Natural killer cell treated with Interleukin-12 subunit alpha and Interleukin-12 subunit beta and Interleukin-15 and Interleukin-18, amount 100 ng/mL, for 72 hours (primary cell): ENCODE data around the gene NOL9. TPM values are rescaled to one million over a fixed set of nuclear protein-coding genes. Genes with fewer than 3 reads are reported as not detected.
A peak's percentile ranks its signal among the peaks of the same experiment; 100 is the strongest.
"Not testable (repeated sequence)": the region's sequence is repeated elsewhere in the genome, so short reads cannot be mapped to it uniquely, and the experiment has no call there.

ENCODE experiments used
- ATAC-seq, 2 donors: fragments of 150-1000 bp; cut with Tn5 transposase in 1 of 2; sonication (Bioruptor Pico), chemical (Tn5 transposase) in 1 of 2; 2 replicates each; pipeline ENCODE4 v1.10.0; 2021
- DNase-seq: peaks from one replicate; pipeline ENCODE4 v3.0.0; 2022; ENCODE audit warnings: low spot score
- H3K27ac Mint-ChIP-seq, 2 donors: 1 replicate in 1 of 2; 2 replicates in 1 of 2; pipeline ENCODE4 v1.8.0; 2022; ENCODE audit warnings: mixed read lengths in 2 of 2, mild to moderate bottlenecking in 1 of 2, moderate library complexity in 1 of 2
- H3K27me3 Mint-ChIP-seq, 2 donors: 1 replicate in 1 of 2; 2 replicates in 1 of 2; pipeline ENCODE4 v1.8.0; 2022; ENCODE audit warnings: mixed read lengths in 2 of 2
- H3K36me3 Mint-ChIP-seq: one replicate; pipeline ENCODE4 v1.8.0; 2022; ENCODE audit warnings: mixed read lengths
- H3K4me1 Mint-ChIP-seq, 2 donors: 1 replicate in 1 of 2; 2 replicates in 1 of 2; pipeline ENCODE4 v1.8.0; 2022; ENCODE audit warnings: low read depth in 2 of 2, mixed read lengths in 2 of 2, mild to moderate bottlenecking in 1 of 2
- H3K4me3 Mint-ChIP-seq: one replicate; pipeline ENCODE4 v1.8.0; 2022; ENCODE audit warnings: mixed read lengths
- H3K9me3 Mint-ChIP-seq: 2 replicates; pipeline ENCODE4 v1.8.0; 2022; ENCODE audit warnings: mixed read lengths
- total RNA-seq, 2 donors: library from RNA; stranded (reverse); gene quantifications; one replicate each; pipeline ENCODE4 v1.2.3, GENCODE V29; 2022

NOL9 gene
- total RNA-seq, 2 donors from 2014 or later, result 41.6 to 80.5 TPM

DNA sequence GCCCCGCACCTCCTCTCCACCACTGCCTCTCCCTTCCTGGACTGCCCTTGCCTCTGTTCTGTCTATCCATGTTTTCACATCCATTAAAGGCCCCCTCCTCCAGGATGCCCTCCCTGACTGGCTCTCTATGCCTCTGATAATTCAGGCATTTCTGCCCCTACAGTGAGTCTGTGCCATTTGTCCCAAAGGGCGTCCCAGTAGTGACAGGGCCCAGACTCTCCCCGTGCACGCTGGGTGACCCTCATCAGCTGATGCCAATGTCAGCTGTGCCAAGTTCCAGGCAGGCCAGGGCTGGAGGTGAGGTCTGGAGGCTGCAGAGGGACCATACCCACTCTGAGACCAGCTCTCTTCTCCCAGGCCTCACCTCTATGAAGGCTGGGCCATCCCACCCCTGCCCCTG lies 59.7 kb downstream of the NOL9 start:
- no peak for ATAC-seq
- no peak overlapping the region for H3K27ac Mint-ChIP-seq
- no peaks in the 10 kb centered on the region for H3K36me3 Mint-ChIP-seq
- H3K4me3 Mint-ChIP-seq, result no peak overlapping the region
- H3K27me3 Mint-ChIP-seq, result peaks cover 10 to 14% of the 10 kb centered on the region in 2 donors
- H3K4me1 Mint-ChIP-seq, result peaks cover 5 to 8% of the 10 kb centered on the region in 2 donors
- no peak for DNase-seq
- H3K9me3 Mint-ChIP-seq, result no peaks in the 10 kb centered on the region

DNA sequence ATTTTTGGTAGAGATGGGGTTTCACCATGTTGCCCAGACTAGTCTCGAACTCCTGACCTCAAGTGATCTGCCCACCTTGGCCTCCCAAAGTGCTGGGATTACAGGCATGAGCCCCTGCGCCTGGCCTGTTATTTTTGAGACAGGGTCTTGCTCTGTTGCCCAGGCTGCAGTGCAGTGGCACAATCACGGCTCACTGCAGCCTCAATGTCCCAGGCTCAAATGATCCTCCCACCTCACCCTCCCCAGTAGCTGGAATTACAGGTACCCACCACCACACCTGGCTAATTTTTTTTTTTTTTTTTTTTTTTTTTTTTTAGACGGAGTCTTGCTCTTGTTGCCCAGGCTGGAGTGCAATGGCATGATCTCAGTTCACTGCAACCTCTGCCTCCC lies 60.5 kb downstream of the NOL9 start:
- H3K4me1 Mint-ChIP-seq, H3K9me3 Mint-ChIP-seq, H3K4me3 Mint-ChIP-seq, H3K36me3 Mint-ChIP-seq, ATAC-seq, DNase-seq, H3K27ac Mint-ChIP-seq: not testable (repeated sequence)
- peaks cover 10 to 11% of the 10 kb centered on the region in 2 donors for H3K27me3 Mint-ChIP-seq

DNA sequence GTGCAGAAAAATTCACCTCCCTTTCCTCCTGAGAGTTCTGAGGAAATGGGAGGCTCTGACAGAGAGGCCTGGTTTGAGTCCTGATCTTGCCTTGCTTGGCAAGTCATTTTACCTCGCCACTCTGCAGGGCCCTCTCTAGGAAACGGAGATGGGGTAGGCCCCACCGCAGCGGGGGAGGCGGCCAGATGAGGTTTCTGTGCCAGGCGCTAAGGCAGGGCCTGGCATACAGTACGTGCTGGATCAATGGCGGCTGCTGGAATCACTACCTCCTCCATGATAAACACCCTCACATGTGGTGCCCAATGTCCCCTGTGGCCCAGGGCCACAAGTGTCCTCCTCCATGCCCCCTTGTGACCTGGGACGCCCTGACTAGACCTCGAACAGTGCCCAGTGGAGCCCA lies 62.3 kb downstream of the NOL9 start:
- ATAC-seq, result no peak
- Mint-ChIP-seq H3K36me3 (no peaks in the 10 kb centered on the region), H3K4me3 (peak overlapping the region; percentile 72), H3K27ac (peak overlapping the region; percentile 0 to 60), H3K9me3 (no peaks in the 10 kb centered on the region), H3K27me3 (peaks cover 10 to 14% of the 10 kb centered on the region in 2 donors), H3K4me1 (peaks cover 5 to 8% of the 10 kb centered on the region in 2 donors)
- DNase-seq, result no peak

- Mint-ChIP-seq H3K27me3 (peaks cover 10 to 15% of the 10 kb centered on the region in 2 donors), H3K27ac (peak within 1 kb of the TSS; percentile 0 to 60), H3K4me3 (peak within 1 kb of the TSS; percentile 72), H3K4me1 (peaks cover 6 to 8% of the 10 kb centered on the region in 2 donors), H3K9me3 (no peaks in the 10 kb centered on the region), H3K36me3 (no peaks in the 10 kb centered on the region)
- DNase-seq (no peak), ATAC-seq (no peak)
Measured at GRCh38 chr1:6491480-6491962, 62.8 kb downstream of the NOL9 start, which contains the start of gene PLEKHG5. TSS of gene PLEKHG5 (minus strand) at chr1:6491667. CDS start at chr1:6477571, 14,096 bp downstream.

- Mint-ChIP-seq H3K27ac (peak overlapping the region; percentile 0 to 60), H3K9me3 (no peaks in the 10 kb centered on the region), H3K4me1 (peaks cover 8 to 11% of the 10 kb centered on the region in 2 donors), H3K36me3 (no peaks in the 10 kb centered on the region), H3K4me3 (peak overlapping the region; percentile 72), H3K27me3 (peaks cover 10 to 20% of the 10 kb centered on the region in 2 donors)
- DNase-seq, result no peak
- no peak for ATAC-seq
Measured at GRCh38 chr1:6491081-6491449, 63.2 kb downstream of the NOL9 start.

DNA sequence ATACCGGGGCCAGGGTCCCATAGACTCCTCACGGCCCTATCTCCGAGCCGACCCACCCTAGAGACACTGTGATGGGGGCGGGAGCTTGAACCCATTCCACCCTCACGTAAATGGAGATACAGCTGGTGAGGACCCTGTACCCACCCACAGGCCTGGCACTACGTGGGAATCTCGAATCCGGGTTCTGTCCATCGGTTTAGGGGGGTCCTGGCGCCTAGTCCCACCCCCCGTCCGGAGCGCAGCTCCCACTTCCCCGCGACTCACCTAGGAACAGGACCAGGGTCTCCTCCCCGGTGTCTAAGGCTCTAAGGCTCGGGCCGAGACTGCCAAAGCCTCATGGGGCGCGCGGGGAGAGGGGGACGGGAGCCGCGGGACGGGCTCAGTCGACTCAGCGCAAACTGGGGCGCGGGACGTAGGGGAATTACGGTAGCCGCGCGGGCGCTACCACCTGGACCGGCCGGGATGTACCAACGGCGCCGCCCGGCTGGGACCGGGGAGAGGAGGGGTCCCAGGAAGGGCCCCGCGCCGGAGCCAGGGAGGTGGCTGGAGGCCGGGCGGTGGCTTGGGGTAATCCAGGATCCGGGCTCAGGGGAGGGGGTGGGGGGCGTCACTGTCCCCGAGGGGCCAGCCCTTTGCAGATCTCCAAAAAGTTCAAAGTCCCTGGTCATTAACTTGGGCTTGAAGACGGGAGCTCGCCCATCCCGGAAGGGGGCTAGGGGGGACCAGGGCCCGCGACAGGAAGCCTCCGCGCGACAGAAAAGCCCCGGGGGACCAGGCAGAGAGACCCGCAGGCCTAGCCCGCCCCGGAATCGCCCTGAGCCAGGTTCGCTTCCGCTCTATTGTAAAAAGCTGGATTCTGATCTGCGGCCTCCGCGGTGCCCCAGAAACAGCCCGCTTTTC lies 63.9 kb downstream of the NOL9 start:
- H3K36me3 Mint-ChIP-seq, result no peaks in the 10 kb centered on the region

GRCh38 chr1:6489799-6490180 lies 64.5 kb downstream of the NOL9 start:
- peaks cover 8 to 12% of the 10 kb centered on the region in 2 donors for H3K4me1 Mint-ChIP-seq
- no peaks in the 10 kb centered on the region for H3K36me3 Mint-ChIP-seq
- ATAC-seq, result peak; percentile 76 to 83
- H3K27me3 Mint-ChIP-seq, result peaks cover 11 to 21% of the 10 kb centered on the region in 2 donors
- H3K4me3 Mint-ChIP-seq, result peak overlapping the region; percentile 64
- no peak overlapping the region for H3K27ac Mint-ChIP-seq
- no peaks in the 10 kb centered on the region for H3K9me3 Mint-ChIP-seq
- peak; percentile 81 for DNase-seq

More for the DNA sequence above, 63.9 kb downstream of the NOL9 start:
- Mint-ChIP-seq H3K27ac (no peak overlapping the region), H3K4me1 (peaks cover 8 to 12% of the 10 kb centered on the region in 2 donors), H3K9me3 (no peaks in the 10 kb centered on the region), H3K27me3 (peaks cover 10 to 21% of the 10 kb centered on the region in 2 donors), H3K4me3 (peak overlapping the region; percentile 72)
- ATAC-seq (peak; percentile 69 to 70), DNase-seq (no peak)

DNA sequence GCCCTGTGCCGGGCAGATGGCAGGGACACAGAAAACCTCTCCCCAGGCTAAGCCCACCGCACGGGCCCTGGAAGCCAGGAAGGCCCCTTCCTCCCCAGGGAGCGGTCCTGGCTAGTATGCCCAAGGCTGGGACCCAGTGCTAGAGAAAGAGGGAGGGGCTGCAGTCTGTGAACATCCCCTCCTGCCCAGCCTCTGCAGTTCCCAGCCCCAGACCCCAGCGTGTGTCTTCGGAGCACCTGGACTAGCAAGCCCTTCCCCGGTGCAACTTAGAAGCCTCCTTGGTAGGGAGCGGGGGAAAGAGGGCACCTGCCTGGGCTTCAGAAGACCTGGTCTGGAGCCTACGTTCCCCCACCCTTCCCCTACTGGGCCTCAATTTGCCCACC lies 64.9 kb downstream of the NOL9 start:
- H3K27me3 Mint-ChIP-seq, result peaks cover 15 to 24% of the 10 kb centered on the region in 2 donors
- peaks cover 8 to 12% of the 10 kb centered on the region in 2 donors for H3K4me1 Mint-ChIP-seq
- no peak overlapping the region for H3K4me3 Mint-ChIP-seq
- DNase-seq (no peak), ATAC-seq (no peak)
- no peak overlapping the region for H3K27ac Mint-ChIP-seq
- H3K9me3 Mint-ChIP-seq, result no peaks in the 10 kb centered on the region
- H3K36me3 Mint-ChIP-seq, result no peaks in the 10 kb centered on the region

- DNase-seq, result no peak
- no peak overlapping the region for H3K4me3 Mint-ChIP-seq
- no peaks in the 10 kb centered on the region for H3K36me3 Mint-ChIP-seq
- no peak overlapping the region for H3K27ac Mint-ChIP-seq
- H3K9me3 Mint-ChIP-seq, result no peaks in the 10 kb centered on the region
- peaks cover 15 to 28% of the 10 kb centered on the region in 2 donors for H3K27me3 Mint-ChIP-seq
- peaks cover 8 to 12% of the 10 kb centered on the region in 2 donors for H3K4me1 Mint-ChIP-seq
- ATAC-seq, result no peak
Measured at GRCh38 chr1:6488602-6489382, 65.5 kb downstream of the NOL9 start.

GRCh38 chr1:6487804-6488484 lies 66.4 kb downstream of the NOL9 start:
- H3K36me3 Mint-ChIP-seq, result no peaks in the 10 kb centered on the region
- no peak for DNase-seq
- H3K27ac Mint-ChIP-seq, result no peak overlapping the region
- peaks cover 16 to 28% of the 10 kb centered on the region in 2 donors for H3K27me3 Mint-ChIP-seq
- ATAC-seq, result no peak
- no peaks in the 10 kb centered on the region for H3K9me3 Mint-ChIP-seq
- H3K4me1 Mint-ChIP-seq, result peaks cover 8 to 12% of the 10 kb centered on the region in 2 donors
- no peak overlapping the region for H3K4me3 Mint-ChIP-seq

DNA sequence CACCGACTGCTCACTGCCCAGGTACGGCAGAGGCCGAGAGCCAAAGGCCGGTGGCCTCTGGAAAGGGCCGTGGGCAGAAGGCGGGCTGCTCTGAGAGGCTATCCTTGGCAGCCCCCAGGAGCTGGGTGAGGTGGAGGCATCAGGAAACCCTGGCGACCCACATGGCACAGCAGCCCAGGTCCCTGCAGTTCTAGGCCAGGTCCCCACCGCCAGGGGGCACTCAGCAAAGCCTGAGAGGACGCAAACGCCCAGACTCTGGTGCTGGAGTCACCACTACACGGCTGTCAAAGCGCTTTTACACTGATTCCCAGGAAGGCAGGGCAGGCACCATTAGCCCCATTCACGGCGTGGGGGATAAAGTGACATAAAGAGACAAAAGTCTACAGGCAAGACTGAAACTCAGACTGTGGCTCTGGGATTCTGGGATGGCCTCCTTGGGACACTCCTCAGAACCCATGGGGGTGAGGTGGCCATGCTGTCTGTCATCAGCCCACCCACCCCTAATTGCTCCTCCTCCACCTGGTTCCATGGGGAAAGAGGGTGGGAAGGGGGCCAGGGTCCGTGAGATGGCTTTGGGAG lies 67.8 kb downstream of the NOL9 start:
- DNase-seq, result peak; percentile 80
- Mint-ChIP-seq H3K27me3 (peaks cover 23 to 34% of the 10 kb centered on the region in 2 donors), H3K36me3 (no peaks in the 10 kb centered on the region), H3K27ac (no peak overlapping the region), H3K9me3 (no peaks in the 10 kb centered on the region), H3K4me3 (no peak overlapping the region), H3K4me1 (peaks cover 4 to 9% of the 10 kb centered on the region in 2 donors)
- ATAC-seq, result peak; percentile 65 to 74

DNA sequence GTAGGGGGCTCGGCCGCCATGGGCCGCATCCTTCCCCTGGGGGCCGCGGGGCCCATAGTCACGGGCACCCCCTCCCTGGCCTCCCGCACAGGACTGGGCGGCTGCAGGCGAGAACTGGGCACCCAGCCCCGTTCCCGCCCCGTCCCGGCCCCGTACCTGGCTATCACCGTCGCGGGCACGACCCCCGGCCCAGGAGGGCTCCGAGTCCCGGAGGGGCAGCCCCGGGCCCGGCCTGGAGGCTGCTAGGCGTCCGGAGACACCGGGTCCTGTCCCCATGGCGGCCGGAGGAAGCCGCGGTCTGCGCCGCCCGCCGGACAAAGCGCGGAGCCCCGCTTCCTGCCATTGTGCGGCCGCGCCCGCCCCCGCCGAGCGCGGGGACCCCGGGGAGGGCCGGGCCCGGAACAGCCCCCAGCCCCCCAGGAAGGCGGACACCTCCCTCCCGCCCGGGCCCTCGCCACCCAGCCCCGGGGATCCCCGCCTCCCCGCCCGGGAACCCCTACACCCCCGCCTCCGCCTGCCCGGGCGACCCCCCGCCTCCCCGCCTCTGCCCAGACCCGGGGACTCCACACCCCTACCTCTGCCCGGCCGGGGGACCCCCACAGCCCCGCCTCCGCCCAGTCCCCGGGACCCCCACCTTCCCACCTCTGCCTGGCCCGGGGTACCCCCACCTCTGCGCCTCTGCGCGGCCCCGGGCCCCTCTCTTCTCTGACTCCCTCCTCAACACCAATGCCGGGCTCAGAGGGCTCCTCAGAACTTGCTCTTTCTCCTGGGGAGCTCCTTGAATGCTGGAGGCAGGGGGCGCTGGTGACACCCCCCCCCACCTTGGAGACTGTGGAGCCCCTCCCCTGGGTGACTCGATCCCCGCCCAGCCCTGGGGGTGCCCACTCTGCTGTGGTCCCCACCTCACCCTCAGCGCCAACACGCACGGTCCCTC lies 68.9 kb downstream of the NOL9 start:
- peak in 1 of 2 donors; percentile 11 for ATAC-seq
- H3K27me3 Mint-ChIP-seq, result peaks cover 19 to 31% of the 10 kb centered on the region in 2 donors
- H3K9me3 Mint-ChIP-seq, result no peaks in the 10 kb centered on the region
- no peak overlapping the region for H3K27ac Mint-ChIP-seq
- no peak for DNase-seq
- H3K36me3 Mint-ChIP-seq, result no peaks in the 10 kb centered on the region
- H3K4me1 Mint-ChIP-seq, result peaks cover 0 to 7% of the 10 kb centered on the region in 2 donors
- no peak overlapping the region for H3K4me3 Mint-ChIP-seq
